HG03066 (cell line): ENCODE data around the gene ANKRD7.
"Not testable (repeated sequence)": the region's sequence is repeated elsewhere in the genome, so short reads cannot be mapped to it uniquely, and the experiment has no call there.

Experiments
- ATAC-seq: cut with Tn5 transposase; IDR thresholded peaks from one replicate; pipeline ENCODE4 v1.9.1; 2021; ENCODE audit warnings: low read depth; ENCODE audit not compliant: unreplicated experiment

The ANKRD7 gene

GRCh38 chr7:118232837-118233236 lies 8.3 kb downstream of the ANKRD7 start:
- ATAC-seq: no peak

GRCh38 chr7:118233799-118234198 lies 9.3 kb downstream of the ANKRD7 start:
- ATAC-seq: no peak

- ATAC-seq: no peak
Measured at GRCh38 chr7:118239014-118239413, 14.5 kb downstream of the ANKRD7 start.

GRCh38 chr7:118240320-118240719 lies 15.8 kb downstream of the ANKRD7 start:
- not testable (repeated sequence) for ATAC-seq

- no peak for ATAC-seq
Measured at GRCh38 chr7:118243695-118244094, 19.2 kb downstream of the ANKRD7 start.

- no peak for ATAC-seq
Measured at GRCh38 chr7:118245267-118246040, 20.9 kb downstream of the ANKRD7 start.

- no peak for ATAC-seq
Measured at GRCh38 chr7:118250860-118251494, 26.5 kb downstream of the ANKRD7 start.

- ATAC-seq: no peak
Measured at GRCh38 chr7:118252087-118252486, 27.6 kb downstream of the ANKRD7 start.

- ATAC-seq: no peak
Measured at GRCh38 chr7:118259115-118259514, 34.6 kb downstream of the ANKRD7 start.

GRCh38 chr7:118264836-118265235 lies 40.3 kb downstream of the ANKRD7 start:
- no peak for ATAC-seq

- no peak for ATAC-seq
Measured at GRCh38 chr7:118280319-118281012, 56.0 kb downstream of the ANKRD7 start.

- no peak for ATAC-seq
Measured at GRCh38 chr7:118281196-118281595, 56.7 kb downstream of the ANKRD7 start.

- no peak for ATAC-seq
Measured at GRCh38 chr7:118285358-118285757, 60.9 kb downstream of the ANKRD7 start.

- ATAC-seq: no peak
Measured at GRCh38 chr7:118286131-118286530, 61.6 kb downstream of the ANKRD7 start.

- peak; percentile 65 for ATAC-seq
Measured at GRCh38 chr7:118288098-118288497, 63.6 kb downstream of the ANKRD7 start.

- no peak for ATAC-seq
Measured at GRCh38 chr7:118289476-118289875, 65.0 kb downstream of the ANKRD7 start.
